AG09319 (cell line): ENCODE data around the gene COL4A2.

Source experiments
- DNase-seq: peaks from one replicate; pipeline ENCODE4 v3.0.0-alpha.2; 2010; ENCODE audit warnings: low read depth; ENCODE audit errors: extremely low read depth
- TF ChIP-seq, protein P1 (sequence below): IDR thresholded peaks from 2 replicates; pipeline ENCODE4 v1.5.1; 2011; ENCODE audit warnings: low read depth, mild to moderate bottlenecking, inconsistent platforms, low read length, moderate library complexity

COL4A2 gene

DNA sequence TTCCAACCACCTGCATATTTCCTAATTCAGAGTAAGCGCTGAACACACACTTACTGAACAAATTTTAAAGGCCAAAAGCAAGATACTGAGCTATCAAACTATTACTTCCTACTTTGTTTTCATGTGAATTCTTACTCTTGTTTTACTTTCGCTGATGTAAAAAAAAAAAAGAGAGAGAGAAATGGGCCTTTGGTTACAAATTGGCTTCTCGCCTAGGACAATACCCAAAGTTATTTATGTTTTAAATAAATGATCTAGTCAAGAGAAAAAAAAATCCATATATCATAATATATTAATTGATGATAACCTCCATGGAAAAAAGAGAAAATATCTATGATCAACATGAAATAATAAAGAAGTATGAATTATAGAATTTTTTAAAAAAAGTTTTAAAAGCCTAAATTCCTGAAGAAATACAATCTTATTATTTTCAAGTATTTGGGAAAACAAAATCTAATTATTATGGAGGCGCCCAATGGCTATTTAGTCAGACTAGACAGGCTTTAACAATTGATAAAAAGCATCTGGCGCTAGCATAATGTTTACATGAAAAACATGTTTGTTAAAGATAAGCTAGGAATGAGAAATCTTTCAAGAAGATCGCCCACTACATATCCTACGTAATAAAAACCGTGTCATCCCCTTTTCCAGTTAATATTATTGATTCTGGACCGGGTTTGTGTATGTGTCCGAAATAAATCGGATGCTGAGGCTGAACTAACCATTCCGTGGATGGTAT lies 9.1 kb upstream of the COL4A2 start:
- DNase-seq: no peak

DNA sequence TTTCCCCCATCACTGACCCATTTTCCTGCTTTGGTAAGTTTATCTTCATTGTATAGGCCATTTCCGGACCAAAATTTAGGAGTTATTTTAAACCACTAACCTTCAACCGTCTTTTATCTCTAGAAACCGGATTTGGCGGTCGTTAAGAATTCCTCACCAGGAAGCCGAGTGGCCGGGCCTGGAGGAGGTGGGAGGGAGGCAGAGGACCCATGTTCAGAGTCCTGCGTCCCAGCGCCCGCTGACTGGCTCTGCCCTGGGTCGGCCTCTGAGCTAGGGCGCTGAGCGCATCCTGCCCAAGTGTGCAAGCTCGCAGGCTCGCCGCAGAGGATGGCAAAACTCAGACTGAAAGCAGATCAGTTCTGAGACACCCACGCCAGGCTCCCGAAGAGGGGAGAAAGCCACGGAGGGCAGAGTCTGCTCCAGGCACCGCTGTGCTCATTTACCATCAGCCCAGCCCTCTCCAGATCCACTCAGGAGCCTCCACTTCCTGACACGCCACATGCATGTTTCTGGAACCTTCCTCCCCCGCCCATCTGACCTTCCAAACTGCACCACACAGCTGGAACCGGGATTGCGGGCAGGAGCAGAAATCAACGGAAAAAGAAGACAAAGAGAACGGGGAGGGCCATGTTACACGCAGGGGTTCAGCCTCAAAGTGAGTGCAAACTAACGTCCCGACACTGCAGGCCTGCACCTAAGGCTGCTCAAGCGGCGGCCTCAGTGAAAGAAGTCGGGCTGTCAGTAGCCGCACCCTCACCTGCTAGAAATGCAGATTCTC lies 8.4 kb upstream of the COL4A2 start:
- TF ChIP-seq, protein P1, sequence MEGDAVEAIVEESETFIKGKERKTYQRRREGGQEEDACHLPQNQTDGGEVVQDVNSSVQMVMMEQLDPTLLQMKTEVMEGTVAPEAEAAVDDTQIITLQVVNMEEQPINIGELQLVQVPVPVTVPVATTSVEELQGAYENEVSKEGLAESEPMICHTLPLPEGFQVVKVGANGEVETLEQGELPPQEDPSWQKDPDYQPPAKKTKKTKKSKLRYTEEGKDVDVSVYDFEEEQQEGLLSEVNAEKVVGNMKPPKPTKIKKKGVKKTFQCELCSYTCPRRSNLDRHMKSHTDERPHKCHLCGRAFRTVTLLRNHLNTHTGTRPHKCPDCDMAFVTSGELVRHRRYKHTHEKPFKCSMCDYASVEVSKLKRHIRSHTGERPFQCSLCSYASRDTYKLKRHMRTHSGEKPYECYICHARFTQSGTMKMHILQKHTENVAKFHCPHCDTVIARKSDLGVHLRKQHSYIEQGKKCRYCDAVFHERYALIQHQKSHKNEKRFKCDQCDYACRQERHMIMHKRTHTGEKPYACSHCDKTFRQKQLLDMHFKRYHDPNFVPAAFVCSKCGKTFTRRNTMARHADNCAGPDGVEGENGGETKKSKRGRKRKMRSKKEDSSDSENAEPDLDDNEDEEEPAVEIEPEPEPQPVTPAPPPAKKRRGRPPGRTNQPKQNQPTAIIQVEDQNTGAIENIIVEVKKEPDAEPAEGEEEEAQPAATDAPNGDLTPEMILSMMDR: no peak

More for the DNA sequence above, 9.1 kb upstream of the COL4A2 start:
- TF ChIP-seq, protein P1: no peak

DNA sequence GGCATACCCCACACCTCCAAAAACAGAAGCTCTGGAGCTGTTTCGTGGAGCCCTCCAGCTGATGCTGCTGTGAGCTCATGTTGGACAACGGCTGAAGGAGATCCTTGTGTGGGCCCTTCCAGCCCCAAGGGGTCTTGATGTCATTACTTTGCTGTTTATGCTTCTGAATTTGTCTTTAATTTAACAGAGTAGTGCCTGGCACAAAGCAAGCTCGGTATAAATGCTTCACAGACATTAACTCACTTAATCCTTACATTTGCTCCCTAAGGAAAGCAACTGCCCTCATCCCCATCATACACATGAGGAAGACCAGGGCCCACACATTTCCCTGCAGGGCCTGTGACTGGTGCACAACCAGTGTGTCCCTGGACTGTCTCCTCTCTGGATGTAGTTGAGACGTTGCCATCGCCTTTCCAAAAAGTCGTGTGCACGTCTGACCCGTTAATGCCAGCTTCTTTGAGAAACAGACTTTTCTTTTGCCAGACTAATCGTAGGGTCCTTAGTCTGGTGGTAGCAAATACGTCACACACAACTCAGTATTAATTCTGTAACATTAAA lies 7.7 kb upstream of the COL4A2 start:
- no peak for DNase-seq
- TF ChIP-seq, protein P1: no peak

More for the DNA sequence above, 8.4 kb upstream of the COL4A2 start:
- no peak for DNase-seq

DNA sequence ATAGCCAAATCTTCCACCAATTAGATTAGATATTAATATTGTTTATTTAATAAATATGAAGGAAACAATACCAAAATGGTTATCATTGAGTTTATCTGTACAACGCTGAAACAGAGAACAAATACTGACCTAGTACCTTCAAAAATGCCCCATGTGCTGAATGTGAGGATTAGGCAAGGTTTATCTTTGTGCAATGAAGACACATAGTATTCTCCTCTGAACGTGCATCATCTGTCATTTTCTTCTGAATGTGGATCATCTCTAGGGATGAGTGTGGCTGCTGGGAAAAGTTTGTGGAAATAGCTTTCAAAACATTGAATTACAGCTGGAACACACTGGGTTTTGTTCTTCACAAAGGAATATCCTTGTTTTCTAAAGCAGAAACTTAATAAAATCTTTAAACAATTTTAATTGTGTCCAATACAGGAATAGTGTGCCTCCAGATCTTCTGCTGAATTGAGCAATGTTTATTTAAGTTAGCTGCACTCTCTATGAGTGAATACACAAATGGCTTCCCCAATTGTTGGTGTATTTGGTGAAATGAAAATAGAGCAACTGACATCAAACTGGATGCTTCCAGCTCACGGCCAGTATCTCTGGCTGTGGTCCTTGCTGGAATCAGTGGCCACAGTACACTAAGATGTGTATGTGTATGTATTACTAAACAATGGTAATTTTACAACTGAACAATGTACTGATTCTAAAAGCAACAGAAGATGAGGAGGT lies 6.8 kb upstream of the COL4A2 start:
- DNase-seq: no peak
- TF ChIP-seq, protein P1: no peak

DNA sequence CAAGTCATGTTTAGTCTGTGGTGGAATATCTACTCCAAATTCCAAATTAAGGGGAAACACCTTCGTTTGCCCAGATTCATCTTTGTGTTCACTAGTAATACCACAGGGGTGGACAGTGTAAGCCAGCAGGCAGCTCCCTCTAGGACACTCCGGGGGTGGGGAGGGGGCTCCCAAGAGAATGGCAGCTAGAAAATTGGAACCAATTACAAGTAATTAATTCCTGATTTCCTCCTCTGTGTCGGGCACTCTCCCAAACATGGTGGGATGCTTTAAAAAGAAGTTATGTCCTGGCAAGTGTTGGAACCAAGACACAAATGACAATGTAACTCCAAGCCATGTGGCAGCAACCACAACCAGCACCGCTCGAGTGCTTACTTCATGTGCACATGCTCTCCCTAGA lies 6.0 kb upstream of the COL4A2 start:
- TF ChIP-seq, protein P1: no peak

DNA sequence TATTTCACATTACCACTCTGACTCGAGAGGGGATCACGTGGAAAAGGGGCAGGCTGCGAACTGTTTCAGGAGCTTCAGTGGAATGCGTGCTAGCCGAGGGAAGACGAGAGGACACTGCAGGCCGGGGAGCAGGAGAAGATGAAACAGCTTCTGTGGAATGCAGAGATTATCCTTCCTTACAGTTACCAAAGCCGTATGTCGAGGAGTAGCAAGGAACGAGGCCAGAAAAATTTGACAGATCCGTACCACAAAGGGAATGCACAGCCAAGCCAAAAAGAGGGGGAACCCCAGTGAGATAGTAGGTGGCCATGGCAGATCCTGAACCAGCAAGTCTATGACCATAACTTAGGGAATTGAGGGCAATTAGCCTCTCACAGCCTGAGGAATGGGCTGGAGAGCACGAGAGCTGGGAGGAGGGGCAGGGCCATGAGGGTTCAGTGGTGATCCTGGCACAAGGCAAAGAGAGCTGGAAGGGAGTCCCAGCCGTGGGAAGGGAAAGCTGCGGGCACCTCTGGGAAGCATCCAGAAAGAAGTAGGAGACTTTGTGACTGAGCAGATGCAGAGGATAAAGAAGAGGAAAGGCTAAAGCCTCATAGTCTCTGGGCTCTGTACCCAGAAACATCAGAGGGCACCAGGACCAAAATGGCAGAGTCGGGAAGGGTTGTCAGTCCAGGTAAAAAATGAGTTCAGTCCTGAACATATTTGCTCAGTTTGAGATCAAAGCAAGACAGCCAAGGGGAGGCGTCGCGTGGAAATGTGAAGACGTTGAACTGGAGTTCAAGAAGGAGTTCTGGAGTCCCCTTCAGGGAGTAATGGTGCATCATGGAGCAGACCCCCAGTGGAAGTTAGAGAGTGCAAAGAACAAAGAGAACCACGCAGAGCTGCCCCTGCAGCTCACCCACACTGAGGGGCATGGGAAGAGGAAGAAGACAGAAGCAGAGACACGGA lies 5.2 kb upstream of the COL4A2 start:
- DNase-seq: no peak
- TF ChIP-seq, protein P1: no peak

More for the DNA sequence above, 6.0 kb upstream of the COL4A2 start:
- DNase-seq: no peak
